ENCODE results near the gene TMEM255A.

GRCh38 chrX:120334603-120335002 lies 23.3 kb upstream of the TMEM255A start:
- TF ChIP-seq CTCF (IDR thresholded peaks at IDR 0.05) (no peak), POLR2A (IDR thresholded peaks at IDR 0.05) (no peak)

Data from adrenal gland (tissue), 5 donors.